ENCODE measurements around the gene ZEB2. TPM values are rescaled to one million over a fixed set of nuclear protein-coding genes. Genes with fewer than 3 reads are reported as not detected.

Gene ZEB2
- total RNA-seq, 1 donor from 2014 or later, result 121 TPM

DNA sequence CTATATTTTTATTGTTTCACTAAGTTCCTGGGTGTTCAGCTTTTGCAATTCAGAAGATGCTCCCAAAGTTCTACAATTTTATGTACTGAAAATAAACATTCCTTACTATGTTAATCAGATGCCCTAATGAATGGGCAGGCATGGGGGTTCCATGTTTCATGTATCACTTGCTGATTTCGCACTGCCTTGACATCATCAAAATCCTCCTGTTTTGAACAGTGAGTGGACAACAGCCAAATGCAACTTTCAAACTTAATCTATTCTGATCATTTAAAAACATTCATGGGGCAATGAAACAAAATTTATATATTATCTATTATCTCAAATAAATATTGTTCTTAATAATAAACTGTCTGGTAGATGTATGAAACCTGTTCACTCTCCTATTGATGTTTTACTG, 43.2 kb downstream of the ZEB2 start:
- DNase-seq, result no peak
- Mint-ChIP-seq H3K4me3 (ENCODE audit: unreplicated experiment) (no peak overlapping the region), H3K36me3 (ENCODE audit: unreplicated experiment) (no peaks in the 10 kb centered on the region), H3K27me3 (ENCODE audit: unreplicated experiment) (peaks cover 3% of the 10 kb centered on the region), H3K4me1 (ENCODE audit: low read depth, unreplicated experiment) (peaks cover 41% of the 10 kb centered on the region), H3K9me3 (ENCODE audit: unreplicated experiment) (peaks cover 5% of the 10 kb centered on the region), H3K27ac (ENCODE audit: unreplicated experiment) (peak overlapping the region; percentile 74)
- TF ChIP-seq, protein P1, sequence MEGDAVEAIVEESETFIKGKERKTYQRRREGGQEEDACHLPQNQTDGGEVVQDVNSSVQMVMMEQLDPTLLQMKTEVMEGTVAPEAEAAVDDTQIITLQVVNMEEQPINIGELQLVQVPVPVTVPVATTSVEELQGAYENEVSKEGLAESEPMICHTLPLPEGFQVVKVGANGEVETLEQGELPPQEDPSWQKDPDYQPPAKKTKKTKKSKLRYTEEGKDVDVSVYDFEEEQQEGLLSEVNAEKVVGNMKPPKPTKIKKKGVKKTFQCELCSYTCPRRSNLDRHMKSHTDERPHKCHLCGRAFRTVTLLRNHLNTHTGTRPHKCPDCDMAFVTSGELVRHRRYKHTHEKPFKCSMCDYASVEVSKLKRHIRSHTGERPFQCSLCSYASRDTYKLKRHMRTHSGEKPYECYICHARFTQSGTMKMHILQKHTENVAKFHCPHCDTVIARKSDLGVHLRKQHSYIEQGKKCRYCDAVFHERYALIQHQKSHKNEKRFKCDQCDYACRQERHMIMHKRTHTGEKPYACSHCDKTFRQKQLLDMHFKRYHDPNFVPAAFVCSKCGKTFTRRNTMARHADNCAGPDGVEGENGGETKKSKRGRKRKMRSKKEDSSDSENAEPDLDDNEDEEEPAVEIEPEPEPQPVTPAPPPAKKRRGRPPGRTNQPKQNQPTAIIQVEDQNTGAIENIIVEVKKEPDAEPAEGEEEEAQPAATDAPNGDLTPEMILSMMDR (IDR thresholded peaks at IDR 0.05; ENCODE audit: partially characterized antibody, unreplicated experiment), result no peak

DNA sequence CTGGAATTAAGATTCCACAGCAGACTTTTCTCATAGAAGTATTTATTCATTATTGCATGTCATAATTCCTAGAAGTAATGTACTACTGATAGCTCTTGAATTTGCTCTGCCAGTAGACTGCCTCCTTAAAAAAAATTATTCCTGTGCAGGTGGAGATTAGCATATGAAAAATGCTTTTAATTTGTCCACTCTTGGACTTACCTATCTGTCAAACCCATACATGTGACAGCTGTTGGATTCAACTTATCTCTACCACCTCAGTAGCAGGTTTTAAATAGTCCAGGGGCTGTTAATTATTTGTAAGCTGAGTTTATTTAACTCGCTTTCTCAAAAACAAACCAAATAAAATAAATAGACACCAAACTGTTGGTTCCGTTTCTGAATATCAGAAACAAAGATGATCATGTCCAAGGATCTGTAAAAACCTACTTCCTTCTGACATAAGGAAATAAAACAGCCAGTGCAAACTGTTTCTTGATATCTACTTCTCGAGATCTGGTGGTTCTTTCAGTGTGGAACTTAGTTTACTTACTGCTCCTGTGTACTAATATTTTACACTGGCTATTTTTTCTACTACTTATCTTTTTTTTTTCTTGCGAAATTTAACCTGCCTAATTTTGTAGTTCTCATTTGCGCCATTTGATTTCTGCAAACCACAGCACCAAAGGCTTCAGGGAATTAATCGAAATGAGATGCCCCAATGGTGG, 44.2 kb downstream of the ZEB2 start:
- Mint-ChIP-seq H3K36me3 (ENCODE audit: unreplicated experiment) (no peaks in the 10 kb centered on the region), H3K4me3 (ENCODE audit: unreplicated experiment) (peak overlapping the region; percentile 35), H3K27me3 (ENCODE audit: unreplicated experiment) (peaks cover 3% of the 10 kb centered on the region), H3K4me1 (ENCODE audit: low read depth, unreplicated experiment) (peaks cover 43% of the 10 kb centered on the region), H3K27ac (ENCODE audit: unreplicated experiment) (no peak overlapping the region), H3K9me3 (ENCODE audit: unreplicated experiment) (peaks cover 5% of the 10 kb centered on the region)
- no peak for DNase-seq
- TF ChIP-seq, protein P1 (IDR thresholded peaks at IDR 0.05; ENCODE audit: partially characterized antibody, unreplicated experiment), result no peak

DNA sequence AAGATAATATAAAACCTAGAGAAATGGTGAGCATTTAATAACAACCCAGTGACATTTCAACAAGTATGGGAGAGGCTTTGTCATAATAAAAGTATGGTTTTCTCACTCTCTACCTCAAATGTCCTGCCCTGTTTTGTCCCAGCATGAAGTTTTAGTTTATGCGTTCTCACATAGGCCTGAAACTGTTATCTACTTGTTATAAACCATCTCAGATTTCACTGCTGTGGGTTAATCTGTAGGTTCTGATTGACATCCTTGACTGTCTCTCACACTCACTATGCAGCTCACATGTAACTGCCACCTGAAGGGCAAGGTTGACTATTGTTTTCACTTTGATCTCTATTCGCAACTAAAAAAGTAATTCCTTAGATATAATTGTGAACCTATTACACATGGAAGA, 44.9 kb downstream of the ZEB2 start:
- no peak for DNase-seq
- Mint-ChIP-seq H3K4me3 (ENCODE audit: unreplicated experiment) (no peak overlapping the region), H3K4me1 (ENCODE audit: low read depth, unreplicated experiment) (peaks cover 47% of the 10 kb centered on the region), H3K27me3 (ENCODE audit: unreplicated experiment) (peaks cover 3% of the 10 kb centered on the region), H3K9me3 (ENCODE audit: unreplicated experiment) (peaks cover 5% of the 10 kb centered on the region), H3K36me3 (ENCODE audit: unreplicated experiment) (no peaks in the 10 kb centered on the region), H3K27ac (ENCODE audit: unreplicated experiment) (no peak overlapping the region)
- TF ChIP-seq, protein P1 (IDR thresholded peaks at IDR 0.05; ENCODE audit: partially characterized antibody, unreplicated experiment), result no peak

DNA sequence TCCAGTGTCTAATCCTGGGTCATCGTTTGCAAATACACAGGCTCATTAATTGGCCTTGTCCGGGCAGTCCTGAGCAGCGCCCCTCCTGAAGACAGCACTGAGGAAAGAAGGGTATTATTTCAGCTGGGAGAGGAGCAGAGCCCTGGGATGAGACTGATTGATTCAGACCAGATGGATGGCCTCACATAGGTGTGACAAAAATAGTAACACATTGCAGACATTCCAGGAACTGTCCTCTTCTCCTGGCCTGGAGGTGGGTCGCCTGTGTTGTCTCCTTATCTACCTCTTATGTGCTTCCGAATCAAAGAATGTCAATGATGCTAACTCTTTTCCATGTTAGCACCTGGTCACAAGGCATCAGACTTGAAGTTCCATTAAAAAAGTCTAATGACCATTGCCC, 45.9 kb downstream of the ZEB2 start:
- TF ChIP-seq, protein P1 (IDR thresholded peaks at IDR 0.05; ENCODE audit: partially characterized antibody, unreplicated experiment), result no peak
- peaks cover 3% of the 10 kb centered on the region for H3K27me3 Mint-ChIP-seq (ENCODE audit: unreplicated experiment)
- DNase-seq, result no peak
- H3K9me3 Mint-ChIP-seq (ENCODE audit: unreplicated experiment), result peaks cover 5% of the 10 kb centered on the region
- peaks cover 44% of the 10 kb centered on the region for H3K4me1 Mint-ChIP-seq (ENCODE audit: low read depth, unreplicated experiment)
- H3K4me3 Mint-ChIP-seq (ENCODE audit: unreplicated experiment), result no peak overlapping the region
- no peaks in the 10 kb centered on the region for H3K36me3 Mint-ChIP-seq (ENCODE audit: unreplicated experiment)
- H3K27ac Mint-ChIP-seq (ENCODE audit: unreplicated experiment), result no peak overlapping the region

DNA sequence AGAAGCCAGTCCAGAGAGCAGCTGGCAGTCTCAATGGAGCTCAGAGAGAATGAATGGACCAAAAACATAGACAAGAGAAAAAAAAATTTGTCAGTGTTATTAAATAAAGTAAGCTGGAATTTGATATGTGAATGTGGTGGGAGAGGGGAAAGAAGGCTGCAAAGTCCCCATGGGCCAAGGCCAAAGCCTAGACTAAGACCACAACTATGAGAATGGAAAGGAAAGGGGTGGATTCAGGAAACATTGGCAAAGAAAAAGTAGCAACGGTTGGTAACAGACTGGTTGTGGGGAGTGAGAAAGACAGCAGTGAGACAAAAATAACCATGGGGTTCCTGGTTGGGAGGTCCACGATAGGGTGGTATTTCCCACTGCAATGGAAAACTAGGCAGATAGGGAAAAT, 47.0 kb downstream of the ZEB2 start:
- TF ChIP-seq, protein P1 (IDR thresholded peaks at IDR 0.05; ENCODE audit: partially characterized antibody, unreplicated experiment), result no peak
- H3K27ac Mint-ChIP-seq (ENCODE audit: unreplicated experiment), result no peak overlapping the region
- DNase-seq, result no peak
- H3K4me3 Mint-ChIP-seq (ENCODE audit: unreplicated experiment), result no peak overlapping the region
- H3K27me3 Mint-ChIP-seq (ENCODE audit: unreplicated experiment), result peaks cover 2% of the 10 kb centered on the region
- peaks cover 6% of the 10 kb centered on the region for H3K9me3 Mint-ChIP-seq (ENCODE audit: unreplicated experiment)
- peaks cover 41% of the 10 kb centered on the region for H3K4me1 Mint-ChIP-seq (ENCODE audit: low read depth, unreplicated experiment)
- H3K36me3 Mint-ChIP-seq (ENCODE audit: unreplicated experiment), result no peaks in the 10 kb centered on the region
